ENCODE results near the gene TRIP11.

Gene TRIP11

GRCh38 chr14:91918186-91918883 lies 121.5 kb downstream of the TRIP11 start:
- no peak for DNase-seq (ENCODE audit: low spot score)

All from SW480 (cell line).